HCT116 (cell line): ENCODE results near the gene FNDC3B. TPM values are rescaled to one million over a fixed set of nuclear protein-coding genes. Genes with fewer than 3 reads are reported as not detected.

Source experiments
- ATAC-seq: fragments of 200-7000 bp; cut with Tn5 transposase; 2 replicates; pipeline ENCODE4 v1.9.1; 2020; ENCODE audit warnings: mild to moderate bottlenecking, moderate library complexity
- BruUV-seq: library from RNA; stranded (reverse); fragments of 400-500 nt; replicated peaks from 2 replicates; lab custom pipeline; 2021; lab: Mats Ljungman, UMichigan
- CTCF ChIA-PET: fragments of 300-600 bp; sonication (Branson Sonifier 250); formaldehyde crosslinking; loops from one replicate; lab custom pipeline; 2021; ENCODE audit warnings: antibody characterized with exemption; lab: Charles Lee
- POLR2A ChIA-PET: fragments of 300-600, 350-600 bp; sonication (Branson Sonifier 250); formaldehyde crosslinking; loops from one replicate; lab custom pipeline; 2021; ENCODE audit warnings: antibody characterized with exemption; lab: Charles Lee
- RAD21 ChIA-PET, 2 experiments: fragments of 300-600 bp; sonication (Branson Sonifier 250); formaldehyde crosslinking; loops; one replicate each; lab custom pipeline; 2023; ENCODE audit warnings: low total read pairs in 2 of 2; ENCODE audit not compliant: uncharacterized antibody in 2 of 2, unreplicated experiment in 2 of 2, low non-redundant PET in 1 of 2; lab: Charles Lee
- DNase-seq: peaks from one replicate; pipeline ENCODE4 v3.0.0-alpha.2; 2010; ENCODE audit warnings: low read depth, low spot score
- H2AFZ ChIP-seq: fragments of 200-600 bp; shearing (Covaris generic), sonication (generic); 2 replicates; pipeline ENCODE4 v1.6.1; 2017; ENCODE audit warnings: low read depth, mixed run types, mixed read lengths, antibody characterized with exemption, low read length; ENCODE audit not compliant: poor library complexity, severe bottlenecking
- H3K27ac ChIP-seq: 2 replicates; pipeline ENCODE4 v1.5.1; 2012; ENCODE audit warnings: low read depth, low read length
- H3K27me3 ChIP-seq: fragments of 200-600 bp; sonication (generic); 2 replicates; pipeline ENCODE4 v1.6.1; 2016; ENCODE audit warnings: mixed run types, low read length, mixed read lengths; ENCODE audit not compliant: insufficient read depth
- H3K36me3 ChIP-seq, 2 experiments: fragments of 200-500 bp in 1 of 2; fragments of 200-600 bp in 1 of 2; sonication (Bioruptor generic) in 1 of 2; sonication (generic) in 1 of 2; 2 replicates each; pipeline versions ENCODE4 v1.5.1 to v1.6.1; 2014 to 2016; ENCODE audit warnings: low read length in 2 of 2, inconsistent platforms in 1 of 2, mixed read lengths in 1 of 2, mixed run types in 1 of 2; ENCODE audit not compliant: insufficient read depth in 2 of 2, control insufficient read depth in 1 of 2
- H3K4me1 ChIP-seq, 2 experiments: fragments of 200-600 bp in 1 of 2; sonication (generic) in 1 of 2; 2 replicates each; pipeline versions ENCODE4 v1.5.1 to v1.6.1; 2012 to 2017; ENCODE audit warnings: low read length in 2 of 2, inconsistent platforms in 1 of 2, mild to moderate bottlenecking in 1 of 2, mixed read lengths in 1 of 2, mixed run types in 1 of 2, moderate library complexity in 1 of 2; ENCODE audit not compliant: insufficient read depth in 2 of 2, control insufficient read depth in 1 of 2
- H3K4me2 ChIP-seq: fragments of 200-600 bp; sonication (generic); 2 replicates; pipeline ENCODE4 v1.6.1; 2017; ENCODE audit warnings: mixed run types, low read length, mixed read lengths
- H3K4me3 ChIP-seq, 2 experiments: fragments of 200-600 bp in 1 of 2; sonication (generic) in 1 of 2; replicated peaks in 1 of 2; 2 replicates each; pipeline ENCODE4 v1.5.1; 2011 to 2016; ENCODE audit warnings: low read length in 2 of 2, control low read depth in 1 of 2, low read depth in 1 of 2, mild to moderate bottlenecking in 1 of 2, mixed read lengths in 1 of 2, mixed run types in 1 of 2
- H3K79me2 ChIP-seq: fragments of 200-600 bp; sonication (generic); 2 replicates; pipeline ENCODE4 v1.6.1; 2017; ENCODE audit warnings: mild to moderate bottlenecking, mixed run types, low read length, moderate library complexity, mixed read lengths; ENCODE audit not compliant: insufficient read depth
- H3K9ac ChIP-seq: fragments of 200-600 bp; sonication (generic); 2 replicates; pipeline ENCODE4 v1.6.1; 2016; ENCODE audit warnings: low read length, mixed read lengths
- H3K9me2 ChIP-seq: fragments of 200-600 bp; sonication (generic), shearing (Covaris generic); 2 replicates; pipeline ENCODE4 v1.6.1; 2017; ENCODE audit warnings: mixed run types, mild to moderate bottlenecking, moderate library complexity; ENCODE audit not compliant: insufficient read depth
- H3K9me3 ChIP-seq, 2 experiments: fragments of 200-500 bp in 1 of 2; fragments of 200-600 bp in 1 of 2; sonication (Bioruptor generic) in 1 of 2; sonication (generic) in 1 of 2; 2 replicates each; pipeline ENCODE4 v1.6.1; 2014 to 2017; ENCODE audit warnings: low read length in 2 of 2, mixed read lengths in 2 of 2, inconsistent platforms in 1 of 2, low read depth in 1 of 2, mild to moderate bottlenecking in 1 of 2, mixed run types in 1 of 2, moderate library complexity in 1 of 2; ENCODE audit not compliant: control insufficient read depth in 1 of 2, insufficient read depth in 1 of 2
- H4K20me1 ChIP-seq: fragments of 200-600 bp; sonication (generic), shearing (Covaris generic); 2 replicates; pipeline ENCODE4 v1.6.1; 2017; ENCODE audit warnings: mixed run types, mild to moderate bottlenecking, moderate library complexity; ENCODE audit not compliant: insufficient read depth
- CBX3 ChIP-seq: IDR thresholded peaks from 2 replicates; pipeline ENCODE4 v1.6.1; 2012; ENCODE audit warnings: low read depth
- ELF1 ChIP-seq: IDR thresholded peaks from 2 replicates; pipeline ENCODE4 v1.6.1; 2012; ENCODE audit warnings: low read depth, borderline replicate concordance
- EZH2phosphoT487 ChIP-seq: fragments of 200-600 bp; IDR thresholded peaks from 2 replicates; pipeline ENCODE4 v1.6.1; 2018; ENCODE audit warnings: antibody characterized with exemption, borderline replicate concordance
- FOSL1 ChIP-seq: IDR thresholded peaks from 2 replicates; pipeline ENCODE4 v1.6.1; 2012; ENCODE audit warnings: low read depth
- POLR2A ChIP-seq: IDR thresholded peaks from 2 replicates; pipeline ENCODE4 v1.7.0; 2011; ENCODE audit warnings: borderline replicate concordance; ENCODE audit not compliant: insufficient read depth, insufficient read length; ENCODE audit errors: extremely low read depth
- RAD21 ChIP-seq: IDR thresholded peaks from 2 replicates; pipeline ENCODE4 v1.6.1; 2012; ENCODE audit warnings: low read depth, mild to moderate bottlenecking
- SIN3A ChIP-seq: IDR thresholded peaks from 2 replicates; pipeline ENCODE4 v1.6.1; 2012; ENCODE audit warnings: low read depth
- SRF ChIP-seq: IDR thresholded peaks from 2 replicates; pipeline ENCODE4 v1.6.1; 2012; ENCODE audit warnings: low read depth
- ZFX ChIP-seq: fragments of 450-650 bp; IDR thresholded peaks from 2 replicates; pipeline ENCODE4 v1.6.1; 2017
- ZNF274 ChIP-seq: fragments of 200-500 bp; sonication (Bioruptor generic); IDR thresholded peaks from 2 replicates; pipeline ENCODE4 v1.6.1; 2014; ENCODE audit warnings: mild to moderate bottlenecking, low read depth, low read length, inconsistent platforms
- intact Hi-C: fragments of 100-400 bp; cut with micrococcal nuclease; formaldehyde crosslinking; loops from 2 replicates; pipeline ENCODE4 v1.10.0; 2022
- total RNA-seq: library from RNA; stranded (reverse); gene quantifications from one replicate; pipeline ENCODE4 v1.2.1, GENCODE V29; 2021; ENCODE audit not compliant: unreplicated experiment
- TF ChIP-seq, protein P1 (sequence below), 3 experiments: fragments of 200-600 bp in 1 of 3; sonication (generic) in 1 of 3; IDR thresholded peaks in 2 of 3; conservative IDR thresholded peaks in 1 of 3; 2 replicates each; pipeline ENCODE4 v1.5.1; 2012 to 2017; ENCODE audit warnings: low read depth in 2 of 3, low read length in 2 of 3, antibody characterized with exemption in 1 of 3, borderline replicate concordance in 1 of 3, control low read depth in 1 of 3, mild to moderate bottlenecking in 1 of 3, mixed read lengths in 1 of 3, mixed run types in 1 of 3, moderate library complexity in 1 of 3; ENCODE audit not compliant: insufficient read depth in 1 of 3
- TF ChIP-seq, protein P2 (sequence below): IDR thresholded peaks from 2 replicates; pipeline ENCODE4 v1.6.1; 2012; ENCODE audit warnings: low read depth

Gene FNDC3B
- total RNA-seq, 1 experiment from 2014 or later = 45.7 TPM

DNA sequence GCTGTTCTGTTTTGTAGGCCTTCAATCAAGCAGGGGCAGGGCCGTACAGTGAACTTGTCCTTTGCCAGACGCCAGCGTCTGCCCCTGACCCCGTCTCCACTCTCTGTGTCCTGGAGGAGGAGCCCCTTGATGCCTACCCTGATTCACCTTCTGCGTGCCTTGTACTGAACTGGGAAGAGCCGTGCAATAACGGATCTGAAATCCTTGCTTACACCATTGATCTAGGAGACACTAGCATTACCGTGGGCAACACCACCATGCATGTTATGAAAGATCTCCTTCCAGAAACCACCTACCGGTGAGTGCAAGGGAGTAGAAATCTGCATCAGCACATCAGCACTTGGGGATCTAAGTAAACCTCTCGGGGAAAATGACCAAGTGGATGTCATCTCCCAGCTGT lies 313.4 kb downstream of the FNDC3B start:
- ChIA-PET RAD21 (no interaction called here), CTCF (interaction anchor here (1.2 kb wide), 1 partner anchor 109 kb away, joined by 3 read pairs; no protein-coding TSS in a partner anchor), POLR2A (no interaction called here)
- H3K9me3 ChIP-seq = no peaks in the 10 kb centered on the region
- no peak overlapping the region for H3K4me2 ChIP-seq
- no peaks in the 10 kb centered on the region for H3K79me2 ChIP-seq
- H3K27ac ChIP-seq = no peak overlapping the region
- no peak overlapping the region for H2AFZ ChIP-seq
- no peaks in the 10 kb centered on the region for H3K9me2 ChIP-seq
- peaks cover 20 to 27% of the 10 kb centered on the region in 2 experiments for H3K4me1 ChIP-seq
- H3K4me3 ChIP-seq = no peak overlapping the region
- TF ChIP-seq, protein P1, sequence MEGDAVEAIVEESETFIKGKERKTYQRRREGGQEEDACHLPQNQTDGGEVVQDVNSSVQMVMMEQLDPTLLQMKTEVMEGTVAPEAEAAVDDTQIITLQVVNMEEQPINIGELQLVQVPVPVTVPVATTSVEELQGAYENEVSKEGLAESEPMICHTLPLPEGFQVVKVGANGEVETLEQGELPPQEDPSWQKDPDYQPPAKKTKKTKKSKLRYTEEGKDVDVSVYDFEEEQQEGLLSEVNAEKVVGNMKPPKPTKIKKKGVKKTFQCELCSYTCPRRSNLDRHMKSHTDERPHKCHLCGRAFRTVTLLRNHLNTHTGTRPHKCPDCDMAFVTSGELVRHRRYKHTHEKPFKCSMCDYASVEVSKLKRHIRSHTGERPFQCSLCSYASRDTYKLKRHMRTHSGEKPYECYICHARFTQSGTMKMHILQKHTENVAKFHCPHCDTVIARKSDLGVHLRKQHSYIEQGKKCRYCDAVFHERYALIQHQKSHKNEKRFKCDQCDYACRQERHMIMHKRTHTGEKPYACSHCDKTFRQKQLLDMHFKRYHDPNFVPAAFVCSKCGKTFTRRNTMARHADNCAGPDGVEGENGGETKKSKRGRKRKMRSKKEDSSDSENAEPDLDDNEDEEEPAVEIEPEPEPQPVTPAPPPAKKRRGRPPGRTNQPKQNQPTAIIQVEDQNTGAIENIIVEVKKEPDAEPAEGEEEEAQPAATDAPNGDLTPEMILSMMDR (IDR thresholded peaks at IDR 0.05 in 2 of 3, conservative IDR thresholded peaks at IDR 0.05 in 1 of 3; ENCODE audit: borderline replicate concordance in 1 of 3, insufficient read depth in 1 of 3, low read depth in 2 of 3, low read length in 2 of 3) = no peak
- no peak for TF ChIP-seq ELF1
- TF ChIP-seq, protein P2, sequence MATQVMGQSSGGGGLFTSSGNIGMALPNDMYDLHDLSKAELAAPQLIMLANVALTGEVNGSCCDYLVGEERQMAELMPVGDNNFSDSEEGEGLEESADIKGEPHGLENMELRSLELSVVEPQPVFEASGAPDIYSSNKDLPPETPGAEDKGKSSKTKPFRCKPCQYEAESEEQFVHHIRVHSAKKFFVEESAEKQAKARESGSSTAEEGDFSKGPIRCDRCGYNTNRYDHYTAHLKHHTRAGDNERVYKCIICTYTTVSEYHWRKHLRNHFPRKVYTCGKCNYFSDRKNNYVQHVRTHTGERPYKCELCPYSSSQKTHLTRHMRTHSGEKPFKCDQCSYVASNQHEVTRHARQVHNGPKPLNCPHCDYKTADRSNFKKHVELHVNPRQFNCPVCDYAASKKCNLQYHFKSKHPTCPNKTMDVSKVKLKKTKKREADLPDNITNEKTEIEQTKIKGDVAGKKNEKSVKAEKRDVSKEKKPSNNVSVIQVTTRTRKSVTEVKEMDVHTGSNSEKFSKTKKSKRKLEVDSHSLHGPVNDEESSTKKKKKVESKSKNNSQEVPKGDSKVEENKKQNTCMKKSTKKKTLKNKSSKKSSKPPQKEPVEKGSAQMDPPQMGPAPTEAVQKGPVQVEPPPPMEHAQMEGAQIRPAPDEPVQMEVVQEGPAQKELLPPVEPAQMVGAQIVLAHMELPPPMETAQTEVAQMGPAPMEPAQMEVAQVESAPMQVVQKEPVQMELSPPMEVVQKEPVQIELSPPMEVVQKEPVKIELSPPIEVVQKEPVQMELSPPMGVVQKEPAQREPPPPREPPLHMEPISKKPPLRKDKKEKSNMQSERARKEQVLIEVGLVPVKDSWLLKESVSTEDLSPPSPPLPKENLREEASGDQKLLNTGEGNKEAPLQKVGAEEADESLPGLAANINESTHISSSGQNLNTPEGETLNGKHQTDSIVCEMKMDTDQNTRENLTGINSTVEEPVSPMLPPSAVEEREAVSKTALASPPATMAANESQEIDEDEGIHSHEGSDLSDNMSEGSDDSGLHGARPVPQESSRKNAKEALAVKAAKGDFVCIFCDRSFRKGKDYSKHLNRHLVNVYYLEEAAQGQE = no peak
- no peak for TF ChIP-seq CBX3
- TF ChIP-seq ZNF274 = no peak
- no peak for TF ChIP-seq SIN3A
- no peak for TF ChIP-seq EZH2phosphoT487
- no peak for TF ChIP-seq SRF
- no peak for TF ChIP-seq POLR2A
- no peak for TF ChIP-seq ZFX
- no peak for TF ChIP-seq FOSL1
- TF ChIP-seq RAD21 = no peak
- H4K20me1 ChIP-seq = no peaks in the 10 kb centered on the region
- intact Hi-C loops = no loop called here
- no peaks in the 10 kb centered on the region for H3K27me3 ChIP-seq
- H3K9ac ChIP-seq = no peak overlapping the region
- ATAC-seq (no peak), DNase-seq (no peak)
- peaks cover 0 to 3% of the 10 kb centered on the region in 2 experiments; a peak in 2 of 4 replicates for H3K36me3 ChIP-seq
- no TSS peak for BruUV-seq
